ENCODE data around the gene TOPBP1.
"Not testable (repeated sequence)": the region's sequence is repeated elsewhere in the genome, so short reads cannot be mapped to it uniquely, and the experiment has no call there.

The TOPBP1 gene

GRCh38 chr3:133562376-133562775 lies 99.4 kb downstream of the TOPBP1 start:
- DNase-seq (ENCODE audit: low spot score): no peak
- Histone ChIP-seq H3K4me3 (no peak overlapping the region), H3K27ac (no peak overlapping the region)
- no peak for TF ChIP-seq CTCF (IDR thresholded peaks at IDR 0.05)

- no peak for TF ChIP-seq CTCF (IDR thresholded peaks at IDR 0.05)
Measured at GRCh38 chr3:133561679-133562078, 100.1 kb downstream of the TOPBP1 start.

GRCh38 chr3:133551589-133551988 lies 110.2 kb downstream of the TOPBP1 start:
- not testable (repeated sequence) for DNase-seq (ENCODE audit: low spot score); H3K27ac ChIP-seq; H3K4me3 ChIP-seq

More at GRCh38 chr3:133561679-133562078, 100.1 kb downstream of the TOPBP1 start:
- Histone ChIP-seq H3K27ac (no peak overlapping the region), H3K4me3 (no peak overlapping the region)
- DNase-seq (ENCODE audit: low spot score): no peak

Measured in coronary artery (tissue), 2 donors.